ENCODE measurements around the gene EMC9. TPM values are rescaled to one million over a fixed set of nuclear protein-coding genes. Genes with fewer than 3 reads are reported as not detected.

Gene EMC9
- total RNA-seq, 4 donors from 2014 or later = 8.3 to 25.5 (median 16.9) TPM

DNA sequence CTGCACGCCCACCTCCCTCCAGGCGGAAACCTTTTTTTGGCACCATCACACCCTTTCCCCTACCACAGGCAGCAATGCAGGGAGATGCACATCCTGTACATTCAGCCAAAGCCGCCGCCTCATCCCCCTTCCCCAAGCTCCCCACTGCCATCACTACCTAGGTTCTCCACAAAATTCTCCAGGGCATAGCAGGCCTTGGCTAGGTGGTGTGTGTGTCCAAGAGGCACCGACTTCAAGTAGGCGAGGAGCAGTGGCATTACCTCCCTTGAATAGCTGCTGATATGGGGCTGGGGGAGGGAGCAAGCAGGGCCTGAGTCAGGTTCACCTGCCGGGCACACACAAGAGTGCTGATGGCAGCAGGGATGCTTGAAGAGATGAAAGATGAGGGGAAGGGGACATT lies 43.6 kb upstream of the EMC9 start:
- no peak overlapping the region for H3K27ac ChIP-seq
- H3K9me3 ChIP-seq = no peaks in the 10 kb centered on the region
- intact Hi-C loops (cut with DNase I) = no loop called here
- H3K27me3 ChIP-seq = no peaks in the 10 kb centered on the region
- H3K4me1 ChIP-seq = peaks cover 8 to 20% of the 10 kb centered on the region in 2 donors
- WGBS, 2 donors = 96 to 99% methylated on average over 7 of the region's 7 CpGs
- no peak for TF ChIP-seq CTCF (IDR thresholded peaks at IDR 0.05)
- TF ChIP-seq POLR2A (IDR thresholded peaks at IDR 0.05) = no peak
- DNase-seq = no peak
- H3K36me3 ChIP-seq = peaks cover 36 to 47% of the 10 kb centered on the region in 2 donors
- no peak overlapping the region for H3K4me3 ChIP-seq (replicated peaks in 1 of 3)

GRCh38 chr14:24184104-24184970 lies 42.9 kb upstream of the EMC9 start:
- Histone ChIP-seq H3K4me1 (peaks cover 8 to 27% of the 10 kb centered on the region in 2 donors), H3K27ac (no peak overlapping the region), H3K9me3 (no peaks in the 10 kb centered on the region), H3K27me3 (no peaks in the 10 kb centered on the region), H3K36me3 (peaks cover 36 to 47% of the 10 kb centered on the region in 2 donors), H3K4me3 (replicated peaks in 1 of 3) (no peak overlapping the region)
- WGBS, 2 donors = 84 to 91% methylated on average over 6 to 17 of the region's 19 CpGs
- intact Hi-C loops (cut with DNase I) = no loop called here
- TF ChIP-seq POLR2A (IDR thresholded peaks at IDR 0.05) = no peak
- no peak for TF ChIP-seq CTCF (IDR thresholded peaks at IDR 0.05)
- DNase-seq = no peak

DNA sequence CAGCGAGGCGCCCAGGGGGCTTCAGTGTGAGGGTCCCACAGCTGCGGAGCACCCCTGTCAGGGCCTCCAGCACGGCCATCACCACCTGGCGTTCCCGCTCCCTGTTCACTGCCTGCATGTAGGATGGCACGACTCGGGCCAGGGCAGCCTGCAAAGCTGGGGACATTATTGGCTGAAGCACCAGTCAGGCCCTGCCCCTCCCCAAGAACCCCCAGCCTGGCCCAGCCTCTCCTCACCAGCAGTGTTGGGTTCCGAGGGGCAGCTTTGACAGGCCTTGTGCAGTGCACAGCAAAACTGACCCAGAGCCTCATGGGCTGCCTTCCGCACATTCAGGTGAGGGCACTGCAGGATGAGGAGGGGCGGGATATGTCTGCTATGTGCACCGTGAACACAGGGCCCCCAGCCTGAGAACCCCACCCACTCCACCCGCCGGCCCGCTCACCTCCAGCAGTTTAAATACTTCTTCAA lies 41.7 kb upstream of the EMC9 start:
- no peak for DNase-seq
- Histone ChIP-seq H3K4me1 (peaks cover 7 to 26% of the 10 kb centered on the region in 2 donors), H3K36me3 (peaks cover 43 to 47% of the 10 kb centered on the region in 2 donors), H3K27ac (no peak overlapping the region), H3K27me3 (no peaks in the 10 kb centered on the region), H3K9me3 (no peaks in the 10 kb centered on the region), H3K4me3 (replicated peaks in 1 of 3) (no peak overlapping the region)
- 91 to 94% methylated on average over 3 to 13 of the region's 15 CpGs for WGBS, 2 donors
- intact Hi-C loops (cut with DNase I) = no loop called here
- TF ChIP-seq CTCF (IDR thresholded peaks at IDR 0.05) = no peak
- no peak for TF ChIP-seq POLR2A (IDR thresholded peaks at IDR 0.05)

GRCh38 chr14:24182110-24182882 lies 40.9 kb upstream of the EMC9 start:
- WGBS, 2 donors = 90 to 93% methylated on average over 6 to 13 of the region's 14 CpGs
- no peak for DNase-seq
- peaks cover 43 to 47% of the 10 kb centered on the region in 2 donors for H3K36me3 ChIP-seq
- no peaks in the 10 kb centered on the region for H3K9me3 ChIP-seq
- TF ChIP-seq POLR2A (IDR thresholded peaks at IDR 0.05) = no peak
- TF ChIP-seq CTCF (IDR thresholded peaks at IDR 0.05) = no peak
- peaks cover 0 to 19% of the 10 kb centered on the region in 2 donors for H3K4me1 ChIP-seq
- H3K27me3 ChIP-seq = no peaks in the 10 kb centered on the region
- no peak overlapping the region for H3K4me3 ChIP-seq (replicated peaks in 1 of 3)
- no peak overlapping the region for H3K27ac ChIP-seq
- intact Hi-C loops (cut with DNase I) = no loop called here

All from thyroid gland (tissue), 4 donors.